Endothelial cell of umbilical vein (primary cell): ENCODE measurements around the gene SCAMP2. TPM values are rescaled to one million over a fixed set of nuclear protein-coding genes. Genes with fewer than 3 reads are reported as not detected.

Source experiments
- BruUV-seq: library from RNA; stranded (reverse); fragments of 400-500 nt; replicated peaks from 2 replicates; lab custom pipeline; 2021; lab: Mats Ljungman, UMichigan
- CTCF ChIA-PET: fragments of 300-600, 350-600 bp; sonication (Branson Sonifier 250); formaldehyde crosslinking; loops from one replicate; lab custom pipeline; 2021; ENCODE audit warnings: antibody characterized with exemption, inconsistent platforms; lab: Charles Lee
- POLR2A ChIA-PET: fragments of 300-600, 350-600 bp; sonication (Branson Sonifier 250); formaldehyde crosslinking; loops from one replicate; lab custom pipeline; 2021; ENCODE audit warnings: antibody characterized with exemption, inconsistent platforms; lab: Charles Lee
- DNase-seq: peaks from one replicate; pipeline ENCODE4 v3.0.0-alpha.2; 2011; ENCODE audit warnings: low read depth, low spot score
- FAIRE-seq: peaks from 2 replicates; lab custom pipeline; 2011; peaks lifted over from hg19 to GRCh38; lab: Jason Lieb, UNC
- H2AFZ ChIP-seq: 2 replicates; pipeline ENCODE4 v1.6.0; 2012; ENCODE audit warnings: low read depth, low read length, control low read depth, inconsistent platforms
- H3K27ac ChIP-seq: 2 replicates; pipeline ENCODE4 v1.5.1; 2011; ENCODE audit warnings: low read depth, mild to moderate bottlenecking, control low read depth, low read length, moderate library complexity; ENCODE audit not compliant: insufficient read depth
- H3K27me3 ChIP-seq, 2 experiments: 2 replicates each; pipeline versions ENCODE4 v1.6.0 to v1.6.1; 2011; ENCODE audit warnings: low read length in 2 of 2, mixed read lengths in 1 of 2; ENCODE audit not compliant: control insufficient read depth in 2 of 2, insufficient read depth in 2 of 2
- H3K36me3 ChIP-seq, 2 experiments: 2 replicates in 1 of 2; 3 replicates in 1 of 2; pipeline ENCODE4 v1.5.1; 2011; ENCODE audit warnings: low read length in 2 of 2, mild to moderate bottlenecking in 1 of 2, moderate library complexity in 1 of 2; ENCODE audit not compliant: control insufficient read depth in 2 of 2, insufficient read depth in 2 of 2; ENCODE audit errors: extremely low read depth in 1 of 2
- H3K4me1 ChIP-seq: 3 replicates; pipeline ENCODE4 v1.5.1; 2011; ENCODE audit warnings: mild to moderate bottlenecking, low read length; ENCODE audit not compliant: control insufficient read depth, insufficient read depth; ENCODE audit errors: extremely low read depth
- H3K4me2 ChIP-seq: 2 replicates; pipeline ENCODE4 v1.6.1; 2011; ENCODE audit warnings: low read length, control low read depth, mixed read lengths; ENCODE audit not compliant: insufficient read depth
- H3K4me3 ChIP-seq, 3 experiments: fragments of 200-600 bp in 1 of 3; sonication (generic), shearing (Covaris generic) in 1 of 3; replicated peaks in 1 of 3; 2 replicates each; pipeline ENCODE4 v1.5.1; 2011 to 2016; ENCODE audit warnings: control low read depth in 3 of 3, low read length in 3 of 3, mild to moderate bottlenecking in 2 of 3, inconsistent platforms in 1 of 3, low read depth in 1 of 3, moderate library complexity in 1 of 3; ENCODE audit not compliant: insufficient read depth in 1 of 3
- H3K79me2 ChIP-seq: 2 replicates; pipeline ENCODE4 v1.6.0; 2012; ENCODE audit warnings: low read length, inconsistent platforms; ENCODE audit not compliant: control insufficient read depth, insufficient read depth
- H3K9ac ChIP-seq: replicated peaks from 2 replicates; pipeline ENCODE3; 2011; ENCODE audit warnings: low read length, control low read depth; ENCODE audit not compliant: insufficient read depth; ENCODE audit errors: extremely low read depth
- H3K9me1 ChIP-seq: replicated peaks from 3 replicates; pipeline ENCODE4 v1.6.0; 2011; ENCODE audit warnings: mild to moderate bottlenecking, low read length; ENCODE audit not compliant: control insufficient read depth, insufficient read depth; ENCODE audit errors: extremely low read depth
- H3K9me3 ChIP-seq: replicated peaks from 2 replicates; pipeline ENCODE4 v1.5.1; 2012; ENCODE audit warnings: low read length, inconsistent platforms; ENCODE audit not compliant: control insufficient read depth, insufficient read depth
- H4K20me1 ChIP-seq: replicated peaks from 2 replicates; pipeline ENCODE3; 2011; ENCODE audit warnings: mild to moderate bottlenecking, low read length; ENCODE audit not compliant: control insufficient read depth, insufficient read depth; ENCODE audit errors: extremely low read depth
- EZH2 ChIP-seq: IDR thresholded peaks from 2 replicates; pipeline ENCODE4 v1.6.1; 2012; ENCODE audit warnings: borderline replicate concordance, low read depth, mild to moderate bottlenecking, moderate library complexity, low read length, inconsistent platforms; ENCODE audit not compliant: severe bottlenecking
- FOS ChIP-seq: IDR thresholded peaks from 2 replicates; pipeline ENCODE4 v1.6.1; 2011; ENCODE audit warnings: mild to moderate bottlenecking, low read length, moderate library complexity, borderline replicate concordance; ENCODE audit not compliant: insufficient read depth
- GATA2 ChIP-seq: IDR thresholded peaks from 2 replicates; pipeline ENCODE4 v1.7.0; 2011; ENCODE audit warnings: low read depth, mild to moderate bottlenecking, moderate library complexity, mixed read lengths, low read length; ENCODE audit not compliant: insufficient read length, insufficient read depth
- JUN ChIP-seq: IDR thresholded peaks from 2 replicates; pipeline ENCODE4 v1.6.1; 2011; ENCODE audit warnings: borderline replicate concordance, low read depth; ENCODE audit not compliant: insufficient read length, insufficient read depth
- MYC ChIP-seq: IDR thresholded peaks from one replicate; pipeline ENCODE4 v1.6.1; 2011; ENCODE audit warnings: mild to moderate bottlenecking, low read depth, low read length
- POLR2A ChIP-seq: IDR thresholded peaks from 2 replicates; pipeline ENCODE4 v1.6.1; 2012; ENCODE audit warnings: low read depth, mild to moderate bottlenecking, control low read depth, low read length
- POLR2AphosphoS5 ChIP-seq: IDR thresholded peaks from 2 replicates; pipeline ENCODE4 v1.6.1; 2012; ENCODE audit warnings: low read depth, mild to moderate bottlenecking, control low read depth, low read length, moderate library complexity; ENCODE audit not compliant: insufficient read depth
- dilution Hi-C: fragments of 300-500 bp; cut with MboI; formaldehyde crosslinking; loops from one replicate; pipeline ENCODE4 v1.15.0; 2019; ENCODE audit warnings: low sequenced_read_pairs; ENCODE audit not compliant: extremely low pct_ligation_motif_present
- intact Hi-C: fragments of 100-400 bp; cut with micrococcal nuclease; formaldehyde crosslinking; loops from one replicate; pipeline ENCODE4 v1.10.0; 2022
- polyA plus RNA-seq, 4 experiments: library from polyadenylated mRNA; depleted of rRNA in 3 of 4; stranded (reverse) in 3 of 4; unstranded in 1 of 4; fragments of >200 nt; gene quantifications; 2 replicates each; pipeline versions ENCODE4 v1.2.1 to v1.2.3, GENCODE V29; 2011 to 2012; ENCODE audit warnings: missing spikeins in 1 of 4
- total RNA-seq: library from RNA; stranded (reverse); gene quantifications from 2 replicates; pipeline ENCODE4 v1.2.3, GENCODE V29; 2021
- TF ChIP-seq, protein P1 (sequence below), 2 donors: IDR thresholded peaks; 1 replicate in 1 of 2; 2 replicates in 1 of 2; pipeline ENCODE4 v1.5.1; 2011; ENCODE audit warnings: low read length in 2 of 2, mild to moderate bottlenecking in 2 of 2, moderate library complexity in 2 of 2, control low read depth in 1 of 2, inconsistent platforms in 1 of 2, low read depth in 1 of 2; ENCODE audit not compliant: insufficient read depth in 1 of 2; ENCODE audit errors: extremely low read depth in 1 of 2
- TF ChIP-seq, protein P2 (sequence below): IDR thresholded peaks from 2 replicates; pipeline ENCODE4 v1.6.1; 2011; ENCODE audit not compliant: insufficient read depth, insufficient read length

The SCAMP2 gene
- total and polyA plus RNA-seq, 2 donors (not counting 3 experiments of a cell fraction or from before 2014, with no cell fraction given): 67.3 to 256 TPM

GRCh38 chr15:74795966-74796625 is 77.1 kb downstream of the SCAMP2 start:
- POLR2A ChIA-PET: interaction anchor here (0.6 kb wide), 1 partner anchor 227 kb away, joined by 5 read pairs; no protein-coding TSS in a partner anchor
- H4K20me1 ChIP-seq: no peaks in the 10 kb centered on the region
- no peak overlapping the region for H3K4me3 ChIP-seq
- no peaks in the 10 kb centered on the region for H3K9me1 ChIP-seq
- H3K79me2 ChIP-seq: peaks cover 52% of the 10 kb centered on the region
- dilution Hi-C loops: no loop called here
- no peak overlapping the region for H3K4me2 ChIP-seq
- no peaks in the 10 kb centered on the region for H3K9me3 ChIP-seq
- H3K36me3 ChIP-seq: peaks cover 0 to 12% of the 10 kb centered on the region in 2 experiments
- DNase-seq (no peak), FAIRE-seq (no peak)
- H3K4me1 ChIP-seq: no peaks in the 10 kb centered on the region
- CTCF ChIA-PET: interaction anchor here (2.3 to 6.5 kb wide), 2 partner anchors 24 to 28 kb away, joined by 8 to 69 read pairs; no protein-coding TSS in a partner anchor
- H3K27me3 ChIP-seq: no peaks in the 10 kb centered on the region
- no peak overlapping the region for H2AFZ ChIP-seq
- no peak overlapping the region for H3K27ac ChIP-seq
- H3K9ac ChIP-seq: no peak overlapping the region
- intact Hi-C loops: loop anchor here (1.0 kb wide), 1 partner anchor 13 kb away; no protein-coding TSS in a partner anchor
- TF ChIP-seq, protein P1, sequence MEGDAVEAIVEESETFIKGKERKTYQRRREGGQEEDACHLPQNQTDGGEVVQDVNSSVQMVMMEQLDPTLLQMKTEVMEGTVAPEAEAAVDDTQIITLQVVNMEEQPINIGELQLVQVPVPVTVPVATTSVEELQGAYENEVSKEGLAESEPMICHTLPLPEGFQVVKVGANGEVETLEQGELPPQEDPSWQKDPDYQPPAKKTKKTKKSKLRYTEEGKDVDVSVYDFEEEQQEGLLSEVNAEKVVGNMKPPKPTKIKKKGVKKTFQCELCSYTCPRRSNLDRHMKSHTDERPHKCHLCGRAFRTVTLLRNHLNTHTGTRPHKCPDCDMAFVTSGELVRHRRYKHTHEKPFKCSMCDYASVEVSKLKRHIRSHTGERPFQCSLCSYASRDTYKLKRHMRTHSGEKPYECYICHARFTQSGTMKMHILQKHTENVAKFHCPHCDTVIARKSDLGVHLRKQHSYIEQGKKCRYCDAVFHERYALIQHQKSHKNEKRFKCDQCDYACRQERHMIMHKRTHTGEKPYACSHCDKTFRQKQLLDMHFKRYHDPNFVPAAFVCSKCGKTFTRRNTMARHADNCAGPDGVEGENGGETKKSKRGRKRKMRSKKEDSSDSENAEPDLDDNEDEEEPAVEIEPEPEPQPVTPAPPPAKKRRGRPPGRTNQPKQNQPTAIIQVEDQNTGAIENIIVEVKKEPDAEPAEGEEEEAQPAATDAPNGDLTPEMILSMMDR (IDR thresholded peaks at IDR 0.05; ENCODE audit: extremely low read depth in 1 of 2, insufficient read depth in 1 of 2, low read depth in 1 of 2, low read length in 2 of 2): no peak
- TF ChIP-seq POLR2A (no peak), FOS (no peak)
- BruUV-seq: no TSS peak

DNA sequence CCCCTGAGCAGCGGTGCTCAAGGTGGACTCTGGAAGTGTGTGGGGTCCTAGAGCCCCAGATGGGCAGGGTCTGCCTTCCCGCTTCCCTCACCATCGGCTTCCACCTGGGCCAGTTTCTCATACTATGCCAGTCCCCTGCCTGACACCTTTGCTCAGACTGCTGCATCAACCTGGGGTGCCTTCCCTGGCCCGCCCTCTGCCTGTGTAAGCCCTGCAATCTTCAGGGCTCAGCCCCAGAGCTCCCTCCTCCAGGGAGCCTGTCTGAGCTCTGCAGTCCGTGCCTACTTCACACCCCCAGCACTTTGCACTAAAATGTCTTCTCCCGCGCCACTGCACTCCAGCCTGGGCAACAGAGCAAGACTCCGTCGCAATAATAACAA is 78.2 kb downstream of the SCAMP2 start:
- no peaks in the 10 kb centered on the region for H4K20me1 ChIP-seq
- POLR2A ChIA-PET: no interaction called here
- dilution Hi-C loops: no loop called here

More for the DNA sequence above, 78.2 kb downstream of the SCAMP2 start:
- peaks cover 0 to 4% of the 10 kb centered on the region in 2 experiments for H3K36me3 ChIP-seq
- FAIRE-seq (no peak), DNase-seq (no peak)
- BruUV-seq: no TSS peak
- intact Hi-C loops: no loop called here
- no peak overlapping the region for H3K4me2 ChIP-seq
- no peak overlapping the region for H3K27ac ChIP-seq
- H2AFZ ChIP-seq: no peak overlapping the region
- H3K4me1 ChIP-seq: peaks cover under 1% of the 10 kb centered on the region
- no peaks in the 10 kb centered on the region for H3K9me3 ChIP-seq
- H3K4me3 ChIP-seq: no peak overlapping the region
- H3K9ac ChIP-seq: no peak overlapping the region
- H3K9me1 ChIP-seq: no peaks in the 10 kb centered on the region
- TF ChIP-seq GATA2 (no peak), FOS (no peak), MYC (no peak), EZH2 (no peak), POLR2AphosphoS5 (no peak), JUN (no peak), POLR2A (no peak)
- TF ChIP-seq, protein P1 (IDR thresholded peaks at IDR 0.05; ENCODE audit: extremely low read depth in 1 of 2, insufficient read depth in 1 of 2, low read depth in 1 of 2, low read length in 2 of 2): no peak
- TF ChIP-seq, protein P2, sequence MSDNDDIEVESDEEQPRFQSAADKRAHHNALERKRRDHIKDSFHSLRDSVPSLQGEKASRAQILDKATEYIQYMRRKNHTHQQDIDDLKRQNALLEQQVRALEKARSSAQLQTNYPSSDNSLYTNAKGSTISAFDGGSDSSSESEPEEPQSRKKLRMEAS: no peak
- no peaks in the 10 kb centered on the region for H3K27me3 ChIP-seq
- H3K79me2 ChIP-seq: peaks cover 62% of the 10 kb centered on the region
- CTCF ChIA-PET: interaction anchor here (1.3 to 6.5 kb wide), 3 partner anchors 23 to 158 kb away, joined by 3 to 69 read pairs (median 16); no protein-coding TSS in a partner anchor
